ENCODE results near the gene CACNG3.
"Not testable (repeated sequence)": the region's sequence is repeated elsewhere in the genome, so short reads cannot be mapped to it uniquely, and the experiment has no call there.

Gene CACNG3

DNA sequence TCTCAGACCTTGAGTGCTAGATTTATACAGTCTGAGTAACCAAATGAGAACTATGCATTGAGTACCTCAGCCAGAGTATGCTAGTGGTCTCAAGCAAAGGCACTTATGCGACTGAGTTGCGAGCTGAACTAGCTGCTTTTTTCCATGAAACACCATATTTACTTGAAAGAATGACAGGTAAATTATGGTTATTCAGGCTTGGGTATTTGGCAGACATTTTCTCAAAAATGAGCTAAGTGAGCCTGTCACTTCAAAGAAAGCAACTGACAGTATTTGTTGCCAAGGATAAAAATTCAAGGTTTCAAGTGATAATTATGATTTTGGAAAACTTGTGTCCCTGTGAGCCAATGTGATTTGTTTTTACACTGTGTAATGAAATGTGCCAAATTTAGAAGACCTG lies 19.3 kb downstream of the CACNG3 start:
- no peak overlapping the region for H3K4me3 ChIP-seq (ENCODE audit: low read depth, low read length)

DNA sequence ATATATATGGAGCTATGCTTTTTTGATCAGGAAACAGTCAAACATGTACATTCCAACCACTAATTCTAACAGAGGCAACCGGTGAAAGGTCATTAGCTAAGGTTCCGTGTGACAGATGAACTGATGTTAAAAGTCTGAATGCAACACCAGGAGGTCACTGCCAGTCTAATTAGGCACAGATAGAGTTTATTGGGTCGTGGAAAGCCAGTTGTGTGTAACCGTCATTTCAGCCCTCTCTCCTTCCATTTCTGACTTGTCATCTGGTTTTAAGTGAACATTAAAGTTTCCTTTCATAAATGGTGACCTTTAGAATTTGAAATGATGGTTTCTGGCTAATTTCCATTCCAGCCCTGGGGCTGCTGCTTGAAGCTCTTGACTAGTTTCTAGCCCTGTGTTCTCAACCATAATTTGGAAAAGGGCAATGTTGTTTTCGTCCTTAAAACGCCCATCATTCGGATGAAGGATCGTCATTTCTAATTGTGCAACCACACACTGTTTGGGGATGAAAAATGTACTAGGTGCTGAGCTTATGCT lies 23.9 kb downstream of the CACNG3 start:
- H3K4me3 ChIP-seq (ENCODE audit: low read depth, low read length) = no peak overlapping the region

DNA sequence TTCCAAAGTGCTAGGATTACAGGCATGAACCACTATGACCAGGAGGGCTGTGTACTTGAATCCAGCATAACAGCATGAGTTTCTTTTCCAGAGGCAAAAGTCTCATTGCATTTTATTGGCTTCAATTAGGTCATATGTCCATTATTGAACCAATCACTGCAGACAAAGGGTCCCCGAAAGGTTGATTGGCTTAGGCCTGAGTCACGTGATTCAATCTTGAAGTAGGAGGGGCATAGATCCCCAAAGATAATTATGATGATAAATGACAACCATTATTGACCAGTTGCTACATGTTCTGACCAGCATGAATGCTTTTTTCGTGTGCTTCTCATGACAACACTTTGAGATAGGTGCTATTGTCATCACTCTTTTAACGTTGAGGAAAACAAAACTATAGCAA lies 25.3 kb downstream of the CACNG3 start:
- no peak overlapping the region for H3K4me3 ChIP-seq (ENCODE audit: low read depth, low read length)

DNA sequence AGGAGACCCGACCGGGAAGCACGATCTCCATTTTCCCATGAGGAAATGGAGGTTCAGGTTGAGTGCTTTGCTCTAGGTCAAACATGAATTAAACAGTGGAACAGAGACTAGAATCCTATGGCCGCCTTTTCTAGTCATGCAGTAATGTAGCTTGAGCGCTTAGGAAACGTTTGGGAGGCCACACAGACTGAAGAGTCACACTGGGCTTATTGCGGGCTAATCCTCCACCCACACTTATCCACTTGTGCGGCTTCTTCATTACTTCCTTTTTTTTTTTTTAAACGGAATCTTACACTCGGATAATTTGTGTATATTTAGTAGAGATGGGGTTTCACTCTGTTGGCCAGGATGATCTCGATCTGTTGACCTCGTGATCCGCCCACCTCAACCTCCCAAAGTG lies 26.0 kb downstream of the CACNG3 start:
- no peak overlapping the region for H3K4me3 ChIP-seq (ENCODE audit: low read depth, low read length)

DNA sequence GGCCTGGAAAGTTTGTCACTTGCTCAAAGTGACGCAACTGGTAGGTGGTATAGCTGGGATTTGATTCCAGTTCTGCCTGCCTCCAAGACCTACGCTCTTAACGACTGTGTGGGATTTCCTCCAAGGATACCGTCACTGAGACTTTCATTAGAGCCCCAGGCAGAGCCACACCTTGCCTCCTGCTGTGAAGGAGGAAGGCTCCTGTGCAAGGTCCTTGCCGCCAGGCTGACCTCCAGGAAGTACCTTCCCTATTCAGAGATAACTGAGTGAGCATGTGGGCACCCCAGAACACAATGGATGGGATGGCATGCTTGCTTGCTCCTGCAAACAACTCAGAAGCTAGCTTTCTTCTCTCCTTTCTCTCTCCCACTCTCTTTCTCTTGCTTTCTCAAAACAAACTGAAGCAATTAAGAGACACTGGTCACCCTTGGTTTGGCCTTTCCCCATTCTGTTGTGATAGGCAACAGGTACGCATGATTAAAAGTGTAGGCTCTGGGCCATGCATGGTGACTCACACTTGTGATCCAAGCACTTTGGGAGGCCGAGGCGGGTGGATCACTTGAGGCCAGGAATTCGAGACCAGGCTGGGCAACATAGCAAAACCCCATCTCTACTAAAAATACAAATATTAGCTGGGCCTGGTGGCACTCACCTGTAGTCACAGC lies 30.7 kb downstream of the CACNG3 start:
- no peak overlapping the region for H3K4me3 ChIP-seq (ENCODE audit: low read depth, low read length)

DNA sequence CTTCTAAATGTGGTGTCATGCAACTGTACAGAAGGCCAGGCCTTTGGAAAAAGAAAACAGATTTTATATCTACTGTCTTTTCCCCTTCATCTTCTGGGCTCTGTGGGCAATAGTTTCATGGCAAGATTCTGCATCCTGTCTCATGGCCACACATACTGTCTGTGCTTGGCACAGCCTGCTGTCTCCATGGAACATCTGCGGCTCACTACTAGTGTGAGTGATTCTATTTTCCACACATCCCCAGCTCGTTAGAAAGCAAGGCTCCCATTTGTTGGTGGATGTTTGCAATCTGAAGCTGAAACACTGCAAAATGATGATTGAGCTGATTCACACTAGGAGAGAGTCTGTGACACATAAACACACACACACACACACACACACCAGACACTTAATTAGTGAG lies 32.4 kb downstream of the CACNG3 start:
- no peak overlapping the region for H3K4me3 ChIP-seq (ENCODE audit: low read depth, low read length)

DNA sequence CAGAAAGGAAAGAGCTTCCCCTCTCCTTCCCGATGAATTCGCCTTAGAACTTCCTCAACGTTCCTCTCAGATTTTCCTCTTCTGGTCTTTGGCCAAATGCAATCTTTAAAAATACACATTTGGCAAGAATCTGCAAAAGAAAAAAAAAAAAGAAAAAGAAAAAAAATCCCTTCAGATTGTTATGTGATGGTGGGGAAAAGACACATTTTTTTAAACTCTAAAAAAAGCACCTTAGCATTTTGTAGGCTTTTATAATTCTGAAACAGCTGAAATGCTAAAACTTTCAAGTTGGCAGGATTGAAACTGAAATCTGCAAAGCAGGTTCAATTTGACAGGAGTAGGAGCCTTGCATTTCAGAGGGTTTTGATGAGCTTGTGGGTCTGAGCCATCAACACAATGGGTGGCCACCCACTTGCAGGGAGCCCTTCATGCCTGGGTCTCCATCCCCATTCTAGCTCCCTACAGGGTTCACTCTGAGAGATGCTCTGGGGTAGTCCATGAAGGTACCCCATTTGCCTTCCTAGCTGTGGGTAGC lies 33.1 kb downstream of the CACNG3 start:
- no peak overlapping the region for H3K4me3 ChIP-seq (ENCODE audit: low read depth, low read length)

DNA sequence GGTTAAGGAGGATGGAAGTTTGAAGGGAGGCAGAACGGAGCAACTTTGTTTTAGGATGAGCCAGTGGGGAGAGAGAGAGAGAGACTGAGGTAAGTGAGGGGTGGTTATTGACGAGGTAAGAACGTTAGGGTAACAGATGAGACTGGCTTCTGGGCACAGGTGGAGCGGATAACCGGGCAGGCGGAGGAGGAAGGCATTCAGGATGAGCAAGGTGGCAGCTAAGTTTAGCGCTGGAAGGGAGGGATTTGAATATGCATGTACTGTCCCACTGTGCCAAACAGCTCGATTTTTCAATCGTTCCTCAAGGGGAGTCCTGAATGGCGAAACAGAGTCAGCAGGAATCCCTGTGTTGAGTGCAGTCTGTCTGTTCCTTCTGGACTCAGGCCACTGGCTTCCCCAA lies 35.8 kb downstream of the CACNG3 start:
- no peak overlapping the region for H3K4me3 ChIP-seq (ENCODE audit: low read depth, low read length)

DNA sequence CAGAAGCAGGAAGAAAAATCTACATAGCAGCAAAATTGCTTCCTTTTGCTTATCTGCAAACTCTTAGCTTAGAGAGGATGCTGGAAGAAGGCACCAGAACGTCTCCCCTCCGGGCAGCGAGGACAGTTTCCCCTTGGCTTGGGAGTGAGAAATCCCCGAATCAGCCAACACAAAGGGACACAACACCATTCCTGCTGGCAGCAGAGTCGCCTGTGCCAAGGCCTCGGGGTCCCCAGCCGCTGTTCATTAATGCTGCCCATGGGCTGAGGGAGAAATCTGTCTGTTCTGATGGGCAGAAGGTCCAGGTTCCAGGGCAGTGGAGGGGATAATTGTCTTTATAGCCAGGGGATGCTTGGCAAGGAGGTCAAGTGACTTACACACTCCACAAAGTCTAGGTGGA lies 38.0 kb downstream of the CACNG3 start:
- H3K4me3 ChIP-seq (ENCODE audit: low read depth, low read length) = no peak overlapping the region

DNA sequence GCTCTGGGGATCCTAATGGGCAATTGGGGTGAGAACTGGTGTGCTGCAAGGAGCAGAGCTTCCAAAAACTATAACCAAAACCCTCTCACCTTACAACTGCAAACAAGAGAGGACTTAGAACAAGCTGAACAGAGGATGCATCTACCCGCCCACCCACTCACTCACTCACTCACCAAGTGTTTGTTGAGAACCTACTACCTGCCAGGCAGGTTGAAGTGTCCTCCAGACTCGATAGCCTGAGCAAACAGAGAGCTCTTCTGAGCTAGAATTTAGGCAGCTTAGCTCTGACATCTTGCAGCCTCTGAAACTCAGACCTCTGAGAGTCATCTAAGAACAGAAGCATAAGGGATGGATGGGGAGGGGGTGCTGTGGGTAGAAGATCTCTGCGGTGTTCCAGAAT lies 41.2 kb downstream of the CACNG3 start:
- H3K4me3 ChIP-seq (ENCODE audit: low read depth, low read length) = no peak overlapping the region

DNA sequence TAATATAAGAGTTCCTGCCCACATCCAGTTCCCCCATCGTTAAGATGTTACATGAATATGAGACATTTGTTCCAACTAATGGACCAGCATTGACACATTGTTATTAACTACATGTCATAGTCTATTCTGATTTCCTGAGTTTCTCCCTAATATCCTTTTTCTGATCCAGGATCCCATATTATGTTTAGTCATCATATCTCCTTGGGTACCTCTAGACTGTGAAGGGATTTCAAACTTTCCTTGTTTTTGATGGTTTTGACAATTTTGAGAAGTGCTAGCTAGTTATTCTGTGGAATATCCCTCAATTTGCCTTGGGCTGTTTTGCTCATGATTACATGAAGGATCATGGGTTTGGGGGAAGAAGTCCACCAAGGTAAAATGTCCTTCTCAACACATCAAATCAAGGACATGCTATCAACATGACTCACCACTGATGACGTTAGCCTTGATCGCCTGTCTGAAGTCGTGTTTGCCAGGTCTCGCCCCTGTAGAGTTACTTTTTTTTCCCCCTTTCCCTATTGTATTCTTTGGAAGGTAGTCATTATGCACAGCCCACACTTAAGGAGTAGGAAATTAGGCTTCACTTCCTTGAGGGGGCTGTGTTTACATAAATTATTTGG lies 42.5 kb downstream of the CACNG3 start:
- no peak overlapping the region for H3K4me3 ChIP-seq (ENCODE audit: low read depth, low read length)

DNA sequence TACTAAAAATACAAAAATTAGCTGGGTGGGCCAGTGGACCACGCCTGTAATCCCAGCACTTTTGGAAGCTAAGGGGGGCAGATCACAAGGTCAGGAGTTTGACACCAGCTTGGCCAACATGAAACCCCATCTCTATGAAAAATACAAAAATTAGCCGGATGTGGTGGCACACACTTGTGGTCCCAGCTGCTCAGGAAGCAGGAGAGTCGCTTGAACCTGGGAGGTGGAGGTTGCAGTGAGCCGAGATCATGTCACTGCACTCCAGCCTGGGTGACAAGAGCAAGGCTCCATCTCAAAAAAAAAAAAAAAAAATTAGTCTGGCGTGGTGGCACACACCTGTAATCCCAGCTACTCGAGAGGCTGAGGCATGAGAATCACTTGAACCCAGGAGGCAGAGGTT lies 44.6 kb downstream of the CACNG3 start:
- H3K4me3 ChIP-seq (ENCODE audit: low read depth, low read length) = not testable (repeated sequence)

DNA sequence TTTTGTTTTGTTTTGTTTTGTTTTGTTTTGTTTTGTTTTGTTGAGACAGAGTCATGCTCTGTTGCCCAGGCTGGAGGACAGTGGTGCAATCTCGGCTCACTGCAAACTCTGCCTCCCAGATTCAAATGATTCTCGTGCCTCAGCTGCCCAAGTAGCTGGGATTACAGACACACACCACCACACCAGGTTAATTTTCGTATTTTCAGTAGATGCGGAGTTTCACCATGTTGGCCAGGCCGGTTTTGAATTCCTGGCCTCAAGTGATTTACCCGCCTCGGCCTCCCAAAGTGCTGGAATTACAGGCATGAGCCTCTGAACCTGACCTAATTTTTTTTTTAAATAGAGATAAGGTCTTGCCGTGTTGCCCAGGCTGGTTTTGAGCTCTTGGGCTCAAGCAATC lies 46.5 kb downstream of the CACNG3 start:
- no peak overlapping the region for H3K4me3 ChIP-seq (ENCODE audit: low read depth, low read length)

DNA sequence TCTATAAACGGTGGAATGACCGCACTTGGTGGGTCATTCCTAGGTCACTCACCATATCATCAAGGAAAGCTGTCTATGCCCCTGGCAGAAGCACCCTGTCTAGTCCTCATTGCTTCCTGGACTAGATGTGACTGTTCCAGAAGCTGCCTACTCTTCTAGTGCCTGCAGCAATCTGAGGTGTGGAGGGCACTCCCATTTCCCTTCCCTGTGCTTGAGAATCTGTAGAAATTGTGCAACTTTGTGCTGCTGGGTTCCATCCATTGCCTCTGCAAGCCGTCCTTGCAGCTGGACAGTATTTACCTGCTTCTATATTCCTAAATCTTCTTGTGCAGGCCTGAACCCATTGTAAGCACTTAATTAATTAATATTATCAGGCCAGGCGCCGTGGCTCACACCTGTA lies 52.1 kb downstream of the CACNG3 start:
- no peak overlapping the region for H3K4me3 ChIP-seq (ENCODE audit: low read depth, low read length)

DNA sequence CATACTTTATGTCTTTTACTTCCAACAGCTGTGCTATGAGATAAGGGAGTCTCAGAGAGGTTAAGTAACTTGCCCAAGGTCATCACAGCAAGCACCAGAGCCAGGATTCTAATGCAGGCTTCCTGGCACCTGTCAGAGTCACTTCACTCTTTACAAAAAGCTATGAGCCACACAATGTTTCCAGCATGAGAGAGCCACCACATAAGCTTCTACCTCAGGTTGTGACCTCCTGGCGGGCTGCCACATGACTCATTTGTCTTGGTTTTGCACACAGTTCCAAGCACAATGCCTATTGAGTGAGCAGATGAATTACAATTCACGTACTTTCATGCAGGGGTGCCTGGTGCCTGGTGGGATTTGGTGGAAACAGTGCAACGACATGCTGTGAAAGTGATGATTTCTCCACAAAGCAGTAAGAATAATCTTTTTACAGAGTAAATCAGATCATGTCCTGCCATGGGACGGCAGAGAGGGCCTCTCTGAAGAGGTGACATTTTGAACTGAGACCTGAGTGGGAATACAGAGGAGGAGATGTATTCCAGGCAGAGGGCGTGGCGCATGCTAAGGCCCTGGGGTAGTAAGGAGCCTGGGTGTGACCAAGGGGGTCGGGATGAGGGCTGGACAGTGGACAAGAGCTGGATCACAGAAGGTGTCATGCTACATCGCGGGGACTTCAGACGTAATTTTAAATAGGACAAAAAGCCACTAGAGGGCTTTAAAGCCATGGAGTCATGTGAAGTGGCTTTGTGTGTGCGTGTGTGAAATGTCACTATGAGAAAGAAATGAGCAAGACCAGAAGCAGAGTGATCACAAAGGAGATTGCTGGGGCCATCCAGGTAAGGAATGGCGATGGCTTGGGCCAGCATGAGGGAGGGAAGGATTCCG lies 53.4 kb downstream of the CACNG3 start:
- no peak overlapping the region for H3K4me3 ChIP-seq (ENCODE audit: low read depth, low read length)

DNA sequence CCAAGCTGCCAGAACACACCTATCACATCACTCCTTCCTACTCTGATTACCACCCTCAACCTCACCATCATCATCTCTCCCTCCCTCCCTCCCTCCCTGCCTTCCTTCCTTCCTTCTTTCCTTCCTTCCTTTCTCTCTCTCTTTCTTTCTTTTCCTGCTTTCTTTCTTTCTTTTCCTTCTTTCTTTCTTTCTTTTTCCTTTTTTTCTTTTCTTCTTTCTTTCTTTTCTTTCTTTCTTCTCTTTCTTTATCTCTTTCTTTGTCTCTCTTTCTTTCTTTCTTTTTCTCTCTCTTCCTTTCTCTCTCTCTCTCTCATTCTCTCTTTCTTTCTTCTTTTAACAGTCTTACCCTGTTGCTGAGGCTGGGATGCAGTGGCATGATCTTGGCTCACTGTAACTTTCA lies 59.2 kb downstream of the CACNG3 start:
- no peak overlapping the region for H3K4me3 ChIP-seq (ENCODE audit: low read depth, low read length)

DNA sequence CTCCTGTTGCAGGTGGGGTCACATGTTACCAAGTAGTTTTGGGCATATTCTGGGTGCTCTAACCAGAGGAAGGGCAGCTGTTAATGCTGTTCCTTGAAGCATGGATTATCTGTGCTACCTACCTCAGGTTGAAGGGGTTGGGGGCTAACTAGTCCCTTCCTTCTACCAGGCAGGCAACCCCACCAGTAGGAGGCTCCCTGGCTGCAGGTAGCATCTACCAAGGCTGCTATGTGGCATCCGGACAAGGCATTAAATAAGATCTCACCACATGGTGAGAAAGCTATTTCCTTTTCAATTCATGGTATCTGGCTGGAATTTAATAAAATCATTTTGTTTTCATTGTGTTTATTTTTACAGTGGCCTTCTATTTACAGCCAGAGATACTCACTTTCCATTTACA lies 62.5 kb downstream of the CACNG3 start:
- no peak overlapping the region for H3K4me3 ChIP-seq (ENCODE audit: low read depth, low read length)

DNA sequence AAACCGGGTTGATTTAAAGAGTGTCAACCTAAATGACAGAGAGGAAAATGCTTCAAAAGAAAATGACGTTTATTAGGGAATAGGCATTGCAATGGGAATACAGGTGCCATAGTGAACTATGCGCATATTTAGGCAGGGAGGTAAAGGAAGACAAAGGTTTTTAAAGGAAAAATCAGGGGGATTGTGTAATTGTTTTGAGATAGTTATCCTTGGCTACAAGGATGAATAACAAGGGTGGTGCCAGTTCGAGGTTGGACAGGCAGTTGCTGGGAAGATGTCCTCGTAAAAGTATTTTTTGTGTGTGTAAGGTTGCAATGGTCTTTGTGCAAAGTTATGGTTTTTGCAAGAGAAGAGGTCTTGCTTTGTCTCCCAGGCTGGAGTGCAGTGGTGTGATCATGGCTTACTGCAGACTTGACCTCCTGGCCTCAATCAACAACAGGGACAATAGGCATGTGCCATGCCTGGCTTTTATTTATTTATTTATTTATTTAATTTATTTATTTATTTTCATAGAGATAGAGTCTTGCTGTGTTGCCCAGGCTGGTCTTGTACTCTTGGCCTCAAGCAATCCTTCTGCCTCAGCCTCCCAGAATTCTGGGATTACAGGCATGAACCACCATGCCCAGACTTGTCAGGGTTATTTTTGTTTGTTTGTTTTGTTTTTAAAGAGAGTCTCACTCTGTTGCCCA lies 63.1 kb downstream of the CACNG3 start:
- H3K4me3 ChIP-seq (ENCODE audit: low read depth, low read length) = no peak overlapping the region

DNA sequence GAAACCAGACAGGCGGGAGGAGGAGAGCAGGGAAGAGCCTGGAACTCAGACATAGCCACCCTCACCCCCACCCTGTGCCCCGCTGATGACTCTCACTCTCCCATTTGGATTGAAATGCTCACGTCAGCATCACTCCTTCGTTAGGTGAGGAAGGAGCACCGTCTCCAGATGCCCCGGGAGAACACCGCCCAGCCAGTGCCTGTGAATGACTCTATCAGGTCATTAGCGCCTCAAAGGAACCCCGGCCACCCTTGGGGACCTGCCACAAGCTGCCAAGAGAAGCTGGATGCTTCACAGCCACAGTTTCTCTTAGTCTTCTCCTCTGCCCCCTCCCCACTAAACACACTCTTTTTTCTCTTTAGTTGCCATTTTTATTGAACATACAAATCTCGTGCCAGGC lies 66.0 kb downstream of the CACNG3 start:
- no peak overlapping the region for H3K4me3 ChIP-seq (ENCODE audit: low read depth, low read length)

DNA sequence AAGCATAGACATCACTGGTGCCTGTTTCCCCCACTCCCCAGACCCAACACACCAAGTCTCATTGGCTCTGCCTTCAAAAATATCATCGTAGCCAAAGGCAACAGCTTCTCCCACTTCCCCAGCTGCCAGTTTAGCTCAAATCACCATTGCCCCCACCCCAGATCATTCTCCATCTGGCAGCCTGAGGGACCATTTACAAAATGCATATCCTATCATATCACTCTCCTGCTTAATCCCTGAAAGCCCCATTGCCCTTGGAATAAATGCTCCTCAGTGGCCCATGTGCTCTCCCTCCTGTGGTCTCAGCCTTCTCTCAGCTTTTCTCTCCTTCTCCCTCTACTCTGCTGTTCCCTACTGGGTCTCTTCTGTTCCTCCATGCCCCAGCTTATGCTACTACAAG lies 68.3 kb downstream of the CACNG3 start:
- H3K4me3 ChIP-seq (ENCODE audit: low read depth, low read length) = no peak overlapping the region

DNA sequence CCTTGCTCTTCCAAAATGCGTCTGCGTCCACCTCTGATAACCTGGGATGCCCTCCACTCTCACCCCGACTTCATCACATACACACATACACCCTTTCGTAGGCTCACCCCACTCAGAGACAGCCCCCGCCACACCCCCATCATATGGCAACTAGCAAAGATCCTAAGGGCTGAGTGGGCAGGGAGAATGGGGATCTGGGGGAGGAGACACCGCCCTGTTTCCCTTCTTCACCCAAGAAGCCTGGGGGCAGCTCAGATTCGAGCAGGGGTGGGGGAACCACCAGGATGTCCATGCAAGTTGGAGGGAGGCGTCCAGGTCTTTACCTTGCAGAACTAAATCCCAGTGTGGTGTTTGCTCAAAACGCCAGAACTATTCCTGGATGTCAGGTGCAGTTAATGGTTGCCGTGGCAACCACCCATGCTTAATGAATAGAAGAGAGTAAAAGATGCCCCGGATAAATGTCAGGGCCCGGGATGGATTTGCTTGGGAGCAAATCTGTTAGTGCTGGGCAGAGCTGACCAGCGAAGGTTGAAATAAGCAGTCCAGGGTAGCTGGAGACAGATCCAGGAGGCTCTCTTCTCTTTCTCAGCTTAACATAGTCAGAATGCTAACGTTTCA lies 72.8 kb downstream of the CACNG3 start:
- no peak overlapping the region for H3K4me3 ChIP-seq (ENCODE audit: low read depth, low read length)
